K562 (cell line): Measurements from ENCODE around the gene ATP8B2. TPM values are rescaled to one million over a fixed set of nuclear protein-coding genes. Genes with fewer than 3 reads are reported as not detected.

ENCODE experiments used
- ADNP ChIP-seq: fragments of 200-800 bp; sonication (Bioruptor generic); IDR thresholded peaks from 2 replicates; pipeline ENCODE4 v1.6.1; 2016; ENCODE audit warnings: missing genetic modification characterization, missing compliant biosample characterization
- ATF1 ChIP-seq, 2 experiments: fragments of 450-650 bp in 1 of 2; IDR thresholded peaks; 2 replicates each; pipeline ENCODE4 v1.6.1; 2016; ENCODE audit warnings: missing compliant biosample characterization in 1 of 2, missing genetic modification characterization in 1 of 2
- BCOR ChIP-seq: fragments of 450-650 bp; IDR thresholded peaks from 2 replicates; pipeline ENCODE4 v1.6.1; 2016
- CBFA2T2 ChIP-seq: fragments of 450-650 bp; conservative IDR thresholded peaks from 2 replicates; pipeline ENCODE4 v1.6.1; 2017; ENCODE audit warnings: mild to moderate bottlenecking
- LCOR ChIP-seq: sonication (generic); formaldehyde crosslinking; IDR thresholded peaks from 2 replicates; pipeline ENCODE4 v1.8.0; 2022; ENCODE audit warnings: mild to moderate bottlenecking, missing genetic modification reagents
- MED1 ChIP-seq: sonication (generic); formaldehyde crosslinking; IDR thresholded peaks from 2 replicates; pipeline ENCODE4 v1.8.1; 2023; ENCODE audit warnings: missing genetic modification reagents, borderline replicate concordance
- MYNN ChIP-seq, 2 experiments: sonication (generic); formaldehyde crosslinking in 1 of 2; IDR thresholded peaks; 2 replicates each; pipeline versions ENCODE4 v1.5.0 to v1.6.1; 2016 to 2020; ENCODE audit warnings: antibody characterized with exemption in 1 of 2, missing genetic modification reagents in 1 of 2
- NCOA4 ChIP-seq: fragments of 450-650 bp; IDR thresholded peaks from 2 replicates; pipeline ENCODE4 v1.6.1; 2018; ENCODE audit warnings: mild to moderate bottlenecking; ENCODE audit not compliant: partially characterized antibody
- NEUROD1 ChIP-seq: fragments of 150-350 bp; IDR thresholded peaks from 2 replicates; pipeline ENCODE4 v1.6.1; 2014; ENCODE audit warnings: borderline replicate concordance, low read length, low read depth; ENCODE audit not compliant: partially characterized antibody
- NFIC ChIP-seq: fragments of 450-650 bp; IDR thresholded peaks from 2 replicates; pipeline ENCODE4 v1.6.1; 2017; ENCODE audit warnings: mild to moderate bottlenecking, inconsistent platforms
- POLR2A ChIP-seq: fragments of 450-650 bp; conservative IDR thresholded peaks from 2 replicates; pipeline ENCODE4 v1.6.1; 2016
- TARDBP ChIP-seq: fragments of 450-650 bp; IDR thresholded peaks from 2 replicates; pipeline ENCODE4 v1.6.1; 2016
- ZEB2 ChIP-seq: fragments of 450-650 bp; IDR thresholded peaks from 2 replicates; pipeline ENCODE4 v1.6.1; 2016
- ZNF121 ChIP-seq: sonication (generic); formaldehyde crosslinking; conservative IDR thresholded peaks from 2 replicates; pipeline ENCODE4 v1.8.0; 2022; ENCODE audit warnings: missing genetic modification reagents
- polyA plus RNA-seq, 8 experiments: library from polyadenylated mRNA; depleted of rRNA in 4 of 8; stranded (reverse) in 5 of 8; unstranded in 3 of 8; fragments of >200 nt; fragmentation: Nextera tagmentation in 2 of 8; fragmentation: Illumina TruSeq in 1 of 8; extraction: Ambion mirVana in 2 of 8; extraction: Trizol in 1 of 8; gene quantifications; 2 replicates each; pipeline versions ENCODE4 v1.2.1 to v1.2.3, GENCODE V29; 2011 to 2014; ENCODE audit warnings: inconsistent platforms in 1 of 8, missing spikeins in 1 of 8
- total RNA-seq, 7 experiments: library from RNA; depleted of rRNA in 6 of 7; stranded (reverse); fragments of >200 nt in 6 of 7; fragmentation: Illumina TruSeq in 2 of 7; extraction: Trizol in 2 of 7; gene quantifications; 2 replicates each; pipeline versions ENCODE4 v1.2.1 to v1.2.3, GENCODE V29; 2011 to 2021; ENCODE audit warnings: low replicate concordance in 1 of 7
- TF ChIP-seq, protein P1 (sequence below): fragments of 450-650 bp; IDR thresholded peaks from 2 replicates; pipeline ENCODE4 v1.6.1; 2017; ENCODE audit warnings: mild to moderate bottlenecking, moderate library complexity
- TF ChIP-seq, protein P2 (sequence below), 2 experiments: IDR thresholded peaks; 2 replicates each; pipeline ENCODE4 v1.6.1; 2012; ENCODE audit warnings: improper control_type of control experiment in 2 of 2, low read depth in 2 of 2, low read length in 2 of 2, borderline replicate concordance in 1 of 2
- TF ChIP-seq, protein P3 (sequence below): fragments of 250-450 bp; sonication (Bioruptor Pico); IDR thresholded peaks from 2 replicates; pipeline ENCODE4 v1.5.0; 2022; ENCODE audit warnings: mild to moderate bottlenecking
- TF ChIP-seq, protein P4 (sequence below): fragments of 250-450 bp; sonication (Bioruptor Pico); IDR thresholded peaks from 2 replicates; pipeline ENCODE4 v1.4.0; 2020; ENCODE audit warnings: mild to moderate bottlenecking, moderate library complexity, borderline replicate concordance
- TF ChIP-seq, protein P5 (sequence below): fragments of 250-450 bp; sonication (Bioruptor Pico); IDR thresholded peaks from 2 replicates; pipeline ENCODE4 v1.5.0; 2021

The ATP8B2 gene
- total and polyA plus RNA-seq, 9 of the 15 experiments (the other 6 are each of a cell fraction or from before 2014, with no cell fraction given), result 0.27 to 33.2 (median 18.4) TPM

DNA sequence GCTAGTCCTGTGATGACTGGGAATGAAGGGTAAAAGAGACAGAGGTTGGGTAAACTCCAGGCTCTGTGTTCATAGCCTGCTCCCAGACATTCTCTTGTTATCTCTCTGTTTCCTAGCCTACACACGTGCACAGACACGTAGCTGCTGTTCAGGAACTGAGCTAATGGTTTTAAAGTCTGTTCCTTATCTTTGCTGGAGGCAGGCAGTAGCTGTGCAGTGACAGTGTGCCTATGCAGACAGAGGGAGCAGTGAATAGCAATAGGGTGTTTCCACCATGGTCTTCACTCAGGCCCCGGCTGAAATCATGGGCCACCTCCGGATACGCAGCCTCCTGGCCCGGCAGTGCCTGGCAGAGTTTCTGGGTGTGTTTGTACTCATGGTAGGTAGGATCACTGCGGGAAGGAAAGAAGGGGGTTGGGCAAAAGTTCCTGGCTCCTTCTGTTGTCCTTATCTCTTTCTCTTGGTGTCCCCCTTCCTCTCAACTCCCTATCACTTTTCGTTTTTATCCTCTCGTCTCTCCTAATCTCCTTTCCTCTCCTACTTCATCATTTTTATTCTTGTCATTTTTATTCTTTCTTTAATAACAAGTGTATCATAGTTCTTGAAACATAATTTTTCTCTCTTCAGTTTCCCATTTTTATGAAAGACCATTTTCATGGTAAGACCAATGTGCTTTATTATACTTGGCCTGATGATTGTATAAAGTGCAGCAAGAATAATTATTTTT, 4.3 kb upstream of the ATP8B2 start, which contains the start of gene AQP10 (continued):
- TF ChIP-seq, protein P1, sequence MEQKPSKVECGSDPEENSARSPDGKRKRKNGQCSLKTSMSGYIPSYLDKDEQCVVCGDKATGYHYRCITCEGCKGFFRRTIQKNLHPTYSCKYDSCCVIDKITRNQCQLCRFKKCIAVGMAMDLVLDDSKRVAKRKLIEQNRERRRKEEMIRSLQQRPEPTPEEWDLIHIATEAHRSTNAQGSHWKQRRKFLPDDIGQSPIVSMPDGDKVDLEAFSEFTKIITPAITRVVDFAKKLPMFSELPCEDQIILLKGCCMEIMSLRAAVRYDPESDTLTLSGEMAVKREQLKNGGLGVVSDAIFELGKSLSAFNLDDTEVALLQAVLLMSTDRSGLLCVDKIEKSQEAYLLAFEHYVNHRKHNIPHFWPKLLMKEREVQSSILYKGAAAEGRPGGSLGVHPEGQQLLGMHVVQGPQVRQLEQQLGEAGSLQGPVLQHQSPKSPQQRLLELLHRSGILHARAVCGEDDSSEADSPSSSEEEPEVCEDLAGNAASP, result no peak
- TF ChIP-seq, protein P2, sequence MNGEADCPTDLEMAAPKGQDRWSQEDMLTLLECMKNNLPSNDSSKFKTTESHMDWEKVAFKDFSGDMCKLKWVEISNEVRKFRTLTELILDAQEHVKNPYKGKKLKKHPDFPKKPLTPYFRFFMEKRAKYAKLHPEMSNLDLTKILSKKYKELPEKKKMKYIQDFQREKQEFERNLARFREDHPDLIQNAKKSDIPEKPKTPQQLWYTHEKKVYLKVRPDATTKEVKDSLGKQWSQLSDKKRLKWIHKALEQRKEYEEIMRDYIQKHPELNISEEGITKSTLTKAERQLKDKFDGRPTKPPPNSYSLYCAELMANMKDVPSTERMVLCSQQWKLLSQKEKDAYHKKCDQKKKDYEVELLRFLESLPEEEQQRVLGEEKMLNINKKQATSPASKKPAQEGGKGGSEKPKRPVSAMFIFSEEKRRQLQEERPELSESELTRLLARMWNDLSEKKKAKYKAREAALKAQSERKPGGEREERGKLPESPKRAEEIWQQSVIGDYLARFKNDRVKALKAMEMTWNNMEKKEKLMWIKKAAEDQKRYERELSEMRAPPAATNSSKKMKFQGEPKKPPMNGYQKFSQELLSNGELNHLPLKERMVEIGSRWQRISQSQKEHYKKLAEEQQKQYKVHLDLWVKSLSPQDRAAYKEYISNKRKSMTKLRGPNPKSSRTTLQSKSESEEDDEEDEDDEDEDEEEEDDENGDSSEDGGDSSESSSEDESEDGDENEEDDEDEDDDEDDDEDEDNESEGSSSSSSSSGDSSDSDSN (IDR thresholded peaks at IDR 0.05; ENCODE audit: borderline replicate concordance in 1 of 2, low read depth in 2 of 2, low read length in 2 of 2), result no peak
- TF ChIP-seq LCOR (CRISPR knock-in tag) (peak; percentile 76), ZEB2 (peak; percentile 54; the same call in 1 of the 2 replicates), TARDBP (no peak), MED1 (CRISPR knock-in tag) (no peak), CBFA2T2 (peak; percentile 81), MYNN (IDR thresholded peaks at IDR 0.05) (peak; percentile 81), MYNN (CRISPR knock-in tag; IDR thresholded peaks at IDR 0.05) (no peak), ATF1 (CRISPR knock-in tag; IDR thresholded peaks at IDR 0.05) (no peak), ATF1 (tag; IDR thresholded peaks at IDR 0.05) (peak; percentile 91), NEUROD1 (peak; percentile 68), NFIC (peak; percentile 47; the same call in 1 of the 2 replicates), POLR2A (peak; percentile 67), NCOA4 (no peak), ZNF121 (CRISPR knock-in tag) (no peak), ADNP (tag) (0 out of 2 replicates have a peak, but pooled peaks have one; percentile 20), BCOR (peak; percentile 53; the same call in 1 of the 2 replicates)
- TF ChIP-seq, protein P3, sequence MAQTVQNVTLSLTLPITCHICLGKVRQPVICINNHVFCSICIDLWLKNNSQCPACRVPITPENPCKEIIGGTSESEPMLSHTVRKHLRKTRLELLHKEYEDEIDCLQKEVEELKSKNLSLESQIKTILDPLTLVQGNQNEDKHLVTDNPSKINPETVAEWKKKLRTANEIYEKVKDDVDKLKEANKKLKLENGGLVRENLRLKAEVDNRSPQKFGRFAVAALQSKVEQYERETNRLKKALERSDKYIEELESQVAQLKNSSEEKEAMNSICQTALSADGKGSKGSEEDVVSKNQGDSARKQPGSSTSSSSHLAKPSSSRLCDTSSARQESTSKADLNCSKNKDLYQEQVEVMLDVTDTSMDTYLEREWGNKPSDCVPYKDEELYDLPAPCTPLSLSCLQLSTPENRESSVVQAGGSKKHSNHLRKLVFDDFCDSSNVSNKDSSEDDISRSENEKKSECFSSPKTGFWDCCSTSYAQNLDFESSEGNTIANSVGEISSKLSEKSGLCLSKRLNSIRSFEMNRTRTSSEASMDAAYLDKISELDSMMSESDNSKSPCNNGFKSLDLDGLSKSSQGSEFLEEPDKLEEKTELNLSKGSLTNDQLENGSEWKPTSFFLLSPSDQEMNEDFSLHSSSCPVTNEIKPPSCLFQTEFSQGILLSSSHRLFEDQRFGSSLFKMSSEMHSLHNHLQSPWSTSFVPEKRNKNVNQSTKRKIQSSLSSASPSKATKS (CRISPR knock-in tag), result no peak
- TF ChIP-seq, protein P4, sequence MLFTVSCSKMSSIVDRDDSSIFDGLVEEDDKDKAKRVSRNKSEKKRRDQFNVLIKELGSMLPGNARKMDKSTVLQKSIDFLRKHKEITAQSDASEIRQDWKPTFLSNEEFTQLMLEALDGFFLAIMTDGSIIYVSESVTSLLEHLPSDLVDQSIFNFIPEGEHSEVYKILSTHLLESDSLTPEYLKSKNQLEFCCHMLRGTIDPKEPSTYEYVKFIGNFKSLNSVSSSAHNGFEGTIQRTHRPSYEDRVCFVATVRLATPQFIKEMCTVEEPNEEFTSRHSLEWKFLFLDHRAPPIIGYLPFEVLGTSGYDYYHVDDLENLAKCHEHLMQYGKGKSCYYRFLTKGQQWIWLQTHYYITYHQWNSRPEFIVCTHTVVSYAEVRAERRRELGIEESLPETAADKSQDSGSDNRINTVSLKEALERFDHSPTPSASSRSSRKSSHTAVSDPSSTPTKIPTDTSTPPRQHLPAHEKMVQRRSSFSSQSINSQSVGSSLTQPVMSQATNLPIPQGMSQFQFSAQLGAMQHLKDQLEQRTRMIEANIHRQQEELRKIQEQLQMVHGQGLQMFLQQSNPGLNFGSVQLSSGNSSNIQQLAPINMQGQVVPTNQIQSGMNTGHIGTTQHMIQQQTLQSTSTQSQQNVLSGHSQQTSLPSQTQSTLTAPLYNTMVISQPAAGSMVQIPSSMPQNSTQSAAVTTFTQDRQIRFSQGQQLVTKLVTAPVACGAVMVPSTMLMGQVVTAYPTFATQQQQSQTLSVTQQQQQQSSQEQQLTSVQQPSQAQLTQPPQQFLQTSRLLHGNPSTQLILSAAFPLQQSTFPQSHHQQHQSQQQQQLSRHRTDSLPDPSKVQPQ (CRISPR knock-in tag), result peak; percentile 76; the same call in 1 of the 2 replicates
- TF ChIP-seq, protein P5, sequence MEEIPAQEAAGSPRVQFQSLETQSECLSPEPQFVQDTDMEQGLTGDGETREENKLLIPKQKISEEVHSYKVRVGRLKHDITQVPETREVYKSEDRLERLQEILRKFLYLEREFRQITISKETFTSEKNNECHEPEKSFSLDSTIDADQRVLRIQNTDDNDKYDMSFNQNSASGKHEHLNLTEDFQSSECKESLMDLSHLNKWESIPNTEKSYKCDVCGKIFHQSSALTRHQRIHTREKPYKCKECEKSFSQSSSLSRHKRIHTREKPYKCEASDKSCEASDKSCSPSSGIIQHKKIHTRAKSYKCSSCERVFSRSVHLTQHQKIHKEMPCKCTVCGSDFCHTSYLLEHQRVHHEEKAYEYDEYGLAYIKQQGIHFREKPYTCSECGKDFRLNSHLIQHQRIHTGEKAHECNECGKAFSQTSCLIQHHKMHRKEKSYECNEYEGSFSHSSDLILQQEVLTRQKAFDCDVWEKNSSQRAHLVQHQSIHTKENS (CRISPR knock-in tag), result no peak
